Measurements from ENCODE around the gene IFI27. TPM values are rescaled to one million over a fixed set of nuclear protein-coding genes. Genes with fewer than 3 reads are reported as not detected.

IFI27 gene
- total and polyA plus RNA-seq, 9 of the 15 experiments (the other 6 are each of a cell fraction or from before 2014, with no cell fraction given) = 0.19 to 3.4 (median 1.4) TPM; not detected in 1

DNA sequence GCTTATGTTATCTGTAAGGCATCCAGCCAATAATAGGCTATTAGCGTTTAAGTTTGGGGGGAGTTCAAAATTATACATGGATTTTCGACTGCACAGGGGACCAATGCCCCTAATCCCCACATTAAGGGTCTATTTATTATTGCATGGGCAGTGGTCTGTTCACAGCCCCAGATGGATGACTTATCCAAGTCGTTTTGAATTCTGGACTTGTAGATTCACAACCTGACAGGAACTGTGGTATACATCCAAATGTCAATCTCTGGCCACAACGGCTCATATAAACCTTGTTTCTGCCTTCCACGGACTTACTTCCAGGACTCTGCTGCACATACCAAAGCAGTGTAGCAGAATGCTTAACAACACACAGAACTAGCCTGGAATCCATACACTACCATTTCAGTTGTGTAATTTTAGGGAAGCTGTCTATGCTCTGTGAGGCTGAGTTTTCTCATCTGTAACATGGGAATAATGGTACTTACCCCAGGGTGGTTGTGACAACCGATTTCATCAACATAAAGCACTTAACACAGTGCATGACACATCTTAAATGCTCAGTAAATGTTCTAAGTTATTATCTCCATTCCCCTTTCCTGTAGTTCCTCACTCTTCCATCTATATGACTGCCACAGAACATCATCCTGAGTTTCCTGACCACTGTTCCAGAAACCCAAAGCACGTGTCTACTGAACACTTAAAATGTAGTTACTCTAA, 33.3 kb upstream of the IFI27 start (continued):
- TF ChIP-seq, protein P1, sequence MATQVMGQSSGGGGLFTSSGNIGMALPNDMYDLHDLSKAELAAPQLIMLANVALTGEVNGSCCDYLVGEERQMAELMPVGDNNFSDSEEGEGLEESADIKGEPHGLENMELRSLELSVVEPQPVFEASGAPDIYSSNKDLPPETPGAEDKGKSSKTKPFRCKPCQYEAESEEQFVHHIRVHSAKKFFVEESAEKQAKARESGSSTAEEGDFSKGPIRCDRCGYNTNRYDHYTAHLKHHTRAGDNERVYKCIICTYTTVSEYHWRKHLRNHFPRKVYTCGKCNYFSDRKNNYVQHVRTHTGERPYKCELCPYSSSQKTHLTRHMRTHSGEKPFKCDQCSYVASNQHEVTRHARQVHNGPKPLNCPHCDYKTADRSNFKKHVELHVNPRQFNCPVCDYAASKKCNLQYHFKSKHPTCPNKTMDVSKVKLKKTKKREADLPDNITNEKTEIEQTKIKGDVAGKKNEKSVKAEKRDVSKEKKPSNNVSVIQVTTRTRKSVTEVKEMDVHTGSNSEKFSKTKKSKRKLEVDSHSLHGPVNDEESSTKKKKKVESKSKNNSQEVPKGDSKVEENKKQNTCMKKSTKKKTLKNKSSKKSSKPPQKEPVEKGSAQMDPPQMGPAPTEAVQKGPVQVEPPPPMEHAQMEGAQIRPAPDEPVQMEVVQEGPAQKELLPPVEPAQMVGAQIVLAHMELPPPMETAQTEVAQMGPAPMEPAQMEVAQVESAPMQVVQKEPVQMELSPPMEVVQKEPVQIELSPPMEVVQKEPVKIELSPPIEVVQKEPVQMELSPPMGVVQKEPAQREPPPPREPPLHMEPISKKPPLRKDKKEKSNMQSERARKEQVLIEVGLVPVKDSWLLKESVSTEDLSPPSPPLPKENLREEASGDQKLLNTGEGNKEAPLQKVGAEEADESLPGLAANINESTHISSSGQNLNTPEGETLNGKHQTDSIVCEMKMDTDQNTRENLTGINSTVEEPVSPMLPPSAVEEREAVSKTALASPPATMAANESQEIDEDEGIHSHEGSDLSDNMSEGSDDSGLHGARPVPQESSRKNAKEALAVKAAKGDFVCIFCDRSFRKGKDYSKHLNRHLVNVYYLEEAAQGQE (IDR thresholded peaks at IDR 0.05; ENCODE audit: borderline replicate concordance) = no peak
- TF ChIP-seq, protein P1 (CRISPR knock-in tag; IDR thresholded peaks at IDR 0.05; ENCODE audit: low read depth) = no peak
- peak; percentile 22 for TF ChIP-seq RBM25 (IDR thresholded peaks at IDR 0.05; ENCODE audit: low read depth, low read length, severe bottlenecking)
- TF ChIP-seq SRSF3 (IDR thresholded peaks at IDR 0.05; ENCODE audit: insufficient read depth, low read length) = no peak
- TF ChIP-seq, protein P2, sequence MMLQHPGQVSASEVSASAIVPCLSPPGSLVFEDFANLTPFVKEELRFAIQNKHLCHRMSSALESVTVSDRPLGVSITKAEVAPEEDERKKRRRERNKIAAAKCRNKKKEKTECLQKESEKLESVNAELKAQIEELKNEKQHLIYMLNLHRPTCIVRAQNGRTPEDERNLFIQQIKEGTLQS (IDR thresholded peaks at IDR 0.05) = peak; percentile 44
- TF ChIP-seq, protein P2 (CRISPR knock-in tag; conservative IDR thresholded peaks at IDR 0.05) = no peak
- no peak for TF ChIP-seq CBX3 (IDR thresholded peaks at IDR 0.05; ENCODE audit: borderline replicate concordance in 1 of 2, low read length in 2 of 2)
- TF ChIP-seq, protein P3, sequence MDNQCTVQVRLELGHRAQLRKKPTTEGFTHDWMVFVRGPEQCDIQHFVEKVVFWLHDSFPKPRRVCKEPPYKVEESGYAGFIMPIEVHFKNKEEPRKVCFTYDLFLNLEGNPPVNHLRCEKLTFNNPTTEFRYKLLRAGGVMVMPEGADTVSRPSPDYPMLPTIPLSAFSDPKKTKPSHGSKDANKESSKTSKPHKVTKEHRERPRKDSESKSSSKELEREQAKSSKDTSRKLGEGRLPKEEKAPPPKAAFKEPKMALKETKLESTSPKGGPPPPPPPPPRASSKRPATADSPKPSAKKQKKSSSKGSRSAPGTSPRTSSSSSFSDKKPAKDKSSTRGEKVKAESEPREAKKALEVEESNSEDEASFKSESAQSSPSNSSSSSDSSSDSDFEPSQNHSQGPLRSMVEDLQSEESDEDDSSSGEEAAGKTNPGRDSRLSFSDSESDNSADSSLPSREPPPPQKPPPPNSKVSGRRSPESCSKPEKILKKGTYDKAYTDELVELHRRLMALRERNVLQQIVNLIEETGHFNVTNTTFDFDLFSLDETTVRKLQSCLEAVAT (IDR thresholded peaks at IDR 0.05) = no peak
- TF ChIP-seq CEBPG (CRISPR knock-in tag; IDR thresholded peaks at IDR 0.05) = peak; percentile 45; the same call in 1 of the 2 replicates
- TF ChIP-seq CEBPG (tag; conservative IDR thresholded peaks at IDR 0.05 in 1 of 2, IDR thresholded peaks at IDR 0.05 in 1 of 2) = peak in 1 of 2 experiments; percentile 72; a peak in 2 of 4 replicates
- no peak for TF ChIP-seq LEF1 (IDR thresholded peaks at IDR 0.05)
